Measurements from ENCODE around the gene SLC4A5. TPM values are rescaled to one million over a fixed set of nuclear protein-coding genes. Genes with fewer than 3 reads are reported as not detected.

Gene SLC4A5
- total RNA-seq, 1 donor from 2014 or later, result 2.6 TPM

DNA sequence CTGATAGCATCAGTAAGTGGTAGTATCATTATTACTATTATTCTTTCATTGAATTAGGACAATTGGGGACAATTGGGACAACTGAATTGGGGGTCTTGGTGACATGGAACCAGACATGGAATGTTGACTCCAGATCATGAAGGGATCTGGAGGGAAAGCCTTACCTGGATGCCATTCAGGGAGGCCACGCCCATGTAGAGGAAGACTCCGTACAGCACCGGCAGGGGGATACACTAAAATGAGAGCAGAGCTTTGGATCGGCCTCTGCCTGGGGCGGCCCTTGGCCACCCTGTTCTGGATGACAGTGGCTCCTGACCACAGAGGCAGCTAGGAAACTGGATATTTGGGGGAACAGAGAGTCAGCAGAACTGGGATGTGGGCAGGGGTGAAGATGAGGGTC is 115.6 kb downstream of the SLC4A5 start:
- Histone ChIP-seq H3K36me3 (ENCODE audit: control insufficient read depth in 3 of 3, insufficient read depth in 3 of 3, low read length in 3 of 3) (peaks cover 0 to 3% (median 0%) of the 10 kb centered on the region in 3 donors), H3K9me3 (ENCODE audit: control insufficient read depth in 3 of 3, low read length in 3 of 3) (no peaks in the 10 kb centered on the region)

DNA sequence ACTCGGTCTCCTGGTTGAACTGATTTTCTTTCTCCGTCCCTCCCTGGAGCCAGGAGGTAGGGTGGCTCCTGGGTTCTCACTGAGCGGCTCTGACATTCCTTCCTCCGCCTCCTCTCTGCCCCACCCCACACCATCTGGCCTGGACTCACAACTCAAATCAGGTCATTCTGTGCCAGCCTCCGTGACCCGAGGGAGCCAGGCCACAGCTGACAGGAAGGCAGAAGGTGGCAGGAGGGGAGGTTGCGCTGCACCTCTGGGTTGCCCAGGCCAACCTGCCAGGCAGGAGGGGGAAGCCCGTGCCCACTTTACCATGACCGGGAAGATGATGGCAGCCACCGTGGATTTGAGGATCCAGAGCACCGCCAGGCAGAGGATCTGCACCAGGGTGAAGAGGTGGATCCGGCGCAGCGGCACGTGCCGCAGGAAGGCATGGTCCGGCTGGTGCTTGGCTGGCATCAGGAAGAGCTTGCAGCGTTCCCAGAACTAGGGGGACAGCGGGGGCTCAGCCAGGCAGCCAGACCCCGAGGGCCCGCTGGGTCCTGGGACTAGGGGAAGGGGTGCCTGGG is 116.5 kb downstream of the SLC4A5 start:
- Histone ChIP-seq H3K9me3 (ENCODE audit: control insufficient read depth in 3 of 3, low read length in 3 of 3) (no peaks in the 10 kb centered on the region), H3K27me3 (ENCODE audit: control insufficient read depth in 3 of 3, insufficient read depth in 3 of 3, low read length in 3 of 3) (no peaks in the 10 kb centered on the region), H3K9ac (ENCODE audit: low read depth in 1 of 3, low read length in 3 of 3) (peak overlapping the region; percentile 62 to 76 (median 66)), H3K27ac (ENCODE audit: low read depth, low read length) (peak overlapping the region; percentile 80), H3K4me1 (ENCODE audit: control insufficient read depth in 3 of 3, insufficient read depth in 3 of 3, low read length in 3 of 3) (peaks cover 13 to 34% (median 16%) of the 10 kb centered on the region in 3 donors), H3K4me3 (ENCODE audit: low read length in 3 of 3) (peak overlapping the region; percentile 34 to 78 (median 73)), H3K36me3 (ENCODE audit: control insufficient read depth in 3 of 3, insufficient read depth in 3 of 3, low read length in 3 of 3) (peaks cover 0 to 3% (median 0%) of the 10 kb centered on the region in 3 donors)

More for the DNA sequence above, 115.6 kb downstream of the SLC4A5 start:
- H3K4me3 ChIP-seq (ENCODE audit: low read length in 3 of 3), result peak overlapping the region in 1 of 3 donors; percentile 78
- peaks cover 13 to 26% (median 16%) of the 10 kb centered on the region in 3 donors for H3K4me1 ChIP-seq (ENCODE audit: control insufficient read depth in 3 of 3, insufficient read depth in 3 of 3, low read length in 3 of 3)
- peak overlapping the region in 1 of 3 donors; percentile 66 for H3K9ac ChIP-seq (ENCODE audit: low read depth in 1 of 3, low read length in 3 of 3)
- peak overlapping the region; percentile 80 for H3K27ac ChIP-seq (ENCODE audit: low read depth, low read length)
- H3K27me3 ChIP-seq (ENCODE audit: control insufficient read depth in 3 of 3, insufficient read depth in 3 of 3, low read length in 3 of 3), result no peaks in the 10 kb centered on the region

DNA sequence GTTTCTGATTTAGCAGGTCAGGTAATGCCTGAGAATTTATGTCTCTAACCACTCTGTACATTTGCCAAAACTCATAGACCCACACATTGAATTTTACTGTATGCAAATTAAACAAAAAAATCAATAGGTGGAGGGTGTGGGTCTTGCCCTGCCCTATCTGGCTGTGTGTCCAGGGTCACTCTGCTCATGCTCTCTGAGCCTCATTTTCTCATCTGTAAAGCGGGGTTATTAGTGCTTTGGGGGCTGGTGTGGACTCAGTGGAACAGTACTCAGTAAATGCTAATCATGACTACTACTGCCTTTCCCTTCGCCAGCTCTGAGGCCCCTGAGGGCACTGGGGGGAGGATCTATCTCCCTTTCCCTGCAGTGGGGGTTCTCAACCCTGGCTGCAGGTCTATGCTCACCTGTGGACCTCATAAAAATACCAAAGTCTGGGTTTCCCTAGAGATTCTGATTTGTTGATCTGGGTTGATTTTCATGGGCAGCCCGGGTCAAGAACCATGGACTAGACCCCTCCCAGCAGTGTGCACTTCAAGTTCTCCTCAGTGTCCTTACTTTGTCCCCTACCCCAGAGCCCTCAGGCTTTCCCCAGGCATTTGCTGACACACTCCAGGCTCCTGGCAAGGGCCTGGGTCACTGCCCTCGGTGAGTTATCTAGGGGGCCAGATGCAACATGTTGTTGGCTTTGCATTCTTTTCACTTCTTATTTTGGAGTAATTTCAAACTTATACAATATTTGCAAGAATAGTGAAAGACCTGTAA is 117.3 kb downstream of the SLC4A5 start:
- Histone ChIP-seq H3K9me3 (ENCODE audit: control insufficient read depth in 3 of 3, low read length in 3 of 3) (no peaks in the 10 kb centered on the region), H3K4me1 (ENCODE audit: control insufficient read depth in 3 of 3, insufficient read depth in 3 of 3, low read length in 3 of 3) (peaks cover 13 to 37% (median 16%) of the 10 kb centered on the region in 3 donors), H3K36me3 (ENCODE audit: control insufficient read depth in 3 of 3, insufficient read depth in 3 of 3, low read length in 3 of 3) (peaks cover 0 to 3% (median 0%) of the 10 kb centered on the region in 3 donors), H3K27ac (ENCODE audit: low read depth, low read length) (peak overlapping the region; percentile 80), H3K4me3 (ENCODE audit: low read length in 3 of 3) (peak overlapping the region in 2 of 3 donors; percentile 41 to 78), H3K27me3 (ENCODE audit: control insufficient read depth in 3 of 3, insufficient read depth in 3 of 3, low read length in 3 of 3) (no peaks in the 10 kb centered on the region), H3K9ac (ENCODE audit: low read depth in 1 of 3, low read length in 3 of 3) (peak overlapping the region; percentile 4 to 67 (median 50))

DNA sequence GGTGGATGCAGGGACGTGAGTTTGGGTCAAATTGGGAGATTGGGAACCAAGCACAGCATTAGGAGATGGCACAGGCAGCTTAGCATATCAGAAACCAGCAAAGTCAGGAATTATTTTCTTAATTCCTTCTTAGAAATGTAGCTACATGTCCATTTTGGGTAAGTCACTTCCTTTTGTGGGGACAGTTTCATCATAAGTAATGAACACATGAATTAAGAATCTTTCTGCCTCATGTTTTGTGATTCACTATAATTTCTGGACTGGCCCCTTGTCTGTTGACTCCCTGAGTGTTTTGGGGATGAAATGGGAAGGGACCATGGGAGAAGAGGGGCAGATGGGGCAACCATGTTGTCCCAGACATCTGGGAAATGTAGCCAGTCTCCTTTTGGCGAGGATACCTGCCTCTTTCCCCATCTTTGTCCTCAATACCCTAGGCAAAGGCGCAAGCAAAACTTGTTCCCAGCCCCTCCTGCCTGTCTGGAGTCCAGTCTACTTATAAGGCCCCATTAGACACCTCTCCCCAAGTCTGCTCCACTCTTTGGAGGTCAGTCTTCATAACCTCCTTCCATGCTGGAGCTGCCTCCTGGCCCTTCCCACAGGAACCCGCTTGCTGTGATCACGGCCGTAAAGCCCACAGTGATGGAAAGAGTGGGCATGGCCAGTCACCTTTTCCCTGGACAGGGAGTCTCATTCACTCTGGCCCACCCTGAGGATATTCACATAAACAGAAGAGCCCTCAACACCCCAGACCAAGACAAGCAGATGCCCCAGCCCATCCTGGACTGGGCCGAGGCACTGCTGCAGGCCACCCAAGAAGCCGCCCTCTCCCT is 119.1 kb downstream of the SLC4A5 start:
- Histone ChIP-seq H3K4me1 (ENCODE audit: control insufficient read depth in 3 of 3, insufficient read depth in 3 of 3, low read length in 3 of 3) (peaks cover 13 to 37% (median 16%) of the 10 kb centered on the region in 3 donors), H3K27ac (ENCODE audit: low read depth, low read length) (no peak overlapping the region), H3K36me3 (ENCODE audit: control insufficient read depth in 3 of 3, insufficient read depth in 3 of 3, low read length in 3 of 3) (peaks cover 0 to 3% (median 1%) of the 10 kb centered on the region in 3 donors), H3K4me3 (ENCODE audit: low read length in 3 of 3) (no peak overlapping the region), H3K9ac (ENCODE audit: low read depth in 1 of 3, low read length in 3 of 3) (no peak overlapping the region), H3K27me3 (ENCODE audit: control insufficient read depth in 3 of 3, insufficient read depth in 3 of 3, low read length in 3 of 3) (no peaks in the 10 kb centered on the region), H3K9me3 (ENCODE audit: control insufficient read depth in 3 of 3, low read length in 3 of 3) (no peaks in the 10 kb centered on the region)

DNA sequence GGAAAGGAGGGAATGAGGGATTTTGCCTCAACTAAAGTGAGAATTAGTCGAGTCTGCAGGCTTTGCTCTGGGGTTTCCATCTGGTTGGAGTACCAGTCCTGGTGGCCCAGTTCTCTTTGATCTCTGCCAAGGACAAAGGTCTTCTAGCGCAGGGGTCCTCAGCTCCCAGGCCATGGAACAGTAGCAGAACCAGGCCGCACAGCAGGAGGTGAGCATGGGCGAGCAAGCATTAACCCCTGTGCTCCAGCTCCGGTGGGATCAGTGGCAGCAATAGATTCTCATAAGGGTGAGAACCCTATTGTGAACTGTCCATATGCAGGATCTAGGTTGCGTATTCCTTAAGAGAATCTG is 120.9 kb downstream of the SLC4A5 start:
- H3K9me3 ChIP-seq (ENCODE audit: control insufficient read depth in 3 of 3, low read length in 3 of 3), result no peaks in the 10 kb centered on the region
- H3K9ac ChIP-seq (ENCODE audit: low read depth in 1 of 3, low read length in 3 of 3), result no peak overlapping the region
- no peak overlapping the region for H3K4me3 ChIP-seq (ENCODE audit: low read length in 3 of 3)
- no peak overlapping the region for H3K27ac ChIP-seq (ENCODE audit: low read depth, low read length)
- peaks cover 13 to 29% (median 16%) of the 10 kb centered on the region in 3 donors for H3K4me1 ChIP-seq (ENCODE audit: control insufficient read depth in 3 of 3, insufficient read depth in 3 of 3, low read length in 3 of 3)
- peaks cover 2 to 14% (median 3%) of the 10 kb centered on the region in 3 donors for H3K36me3 ChIP-seq (ENCODE audit: control insufficient read depth in 3 of 3, insufficient read depth in 3 of 3, low read length in 3 of 3)
- H3K27me3 ChIP-seq (ENCODE audit: control insufficient read depth in 3 of 3, insufficient read depth in 3 of 3, low read length in 3 of 3), result no peaks in the 10 kb centered on the region

DNA sequence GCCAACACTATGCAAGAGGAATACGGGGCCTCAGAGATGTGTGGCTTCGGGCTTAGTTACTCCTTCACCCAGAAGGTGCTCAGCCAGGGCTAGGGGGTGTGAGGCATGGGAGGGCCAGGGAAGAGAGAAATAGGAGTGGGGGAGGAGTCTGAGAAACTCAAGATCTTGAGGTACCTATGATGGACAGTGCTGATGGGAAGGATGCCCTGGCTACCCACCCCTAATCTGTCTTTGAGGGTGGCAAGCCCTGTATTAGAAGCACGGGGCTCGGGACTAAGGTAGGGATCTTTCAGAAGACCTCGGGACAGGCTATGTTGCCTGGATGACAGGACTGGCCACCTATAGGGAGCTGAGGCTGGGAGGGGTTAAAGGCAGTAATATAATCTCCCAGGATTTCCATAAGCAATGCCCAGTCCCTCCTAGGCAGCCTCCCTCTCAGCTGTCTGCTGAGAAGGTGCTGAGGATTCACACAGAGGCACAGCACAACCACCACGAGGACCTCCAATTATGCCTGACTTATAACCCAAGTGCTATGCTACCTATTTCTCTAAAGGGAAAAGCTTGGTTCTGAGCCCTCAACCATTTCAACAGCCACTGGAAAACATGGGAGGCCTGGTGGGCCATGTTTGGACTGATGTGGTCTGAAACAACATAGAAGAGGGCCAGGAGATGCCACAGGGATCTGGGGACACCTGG is 121.5 kb downstream of the SLC4A5 start:
- H3K9me3 ChIP-seq (ENCODE audit: control insufficient read depth in 3 of 3, low read length in 3 of 3), result no peaks in the 10 kb centered on the region
- H3K36me3 ChIP-seq (ENCODE audit: control insufficient read depth in 3 of 3, insufficient read depth in 3 of 3, low read length in 3 of 3), result peaks cover 2 to 15% (median 3%) of the 10 kb centered on the region in 3 donors
- no peak overlapping the region for H3K9ac ChIP-seq (ENCODE audit: low read depth in 1 of 3, low read length in 3 of 3)
- peaks cover 8 to 24% (median 11%) of the 10 kb centered on the region in 3 donors for H3K4me1 ChIP-seq (ENCODE audit: control insufficient read depth in 3 of 3, insufficient read depth in 3 of 3, low read length in 3 of 3)
- H3K4me3 ChIP-seq (ENCODE audit: low read length in 3 of 3), result no peak overlapping the region
- no peaks in the 10 kb centered on the region for H3K27me3 ChIP-seq (ENCODE audit: control insufficient read depth in 3 of 3, insufficient read depth in 3 of 3, low read length in 3 of 3)
- no peak overlapping the region for H3K27ac ChIP-seq (ENCODE audit: low read depth, low read length)

DNA sequence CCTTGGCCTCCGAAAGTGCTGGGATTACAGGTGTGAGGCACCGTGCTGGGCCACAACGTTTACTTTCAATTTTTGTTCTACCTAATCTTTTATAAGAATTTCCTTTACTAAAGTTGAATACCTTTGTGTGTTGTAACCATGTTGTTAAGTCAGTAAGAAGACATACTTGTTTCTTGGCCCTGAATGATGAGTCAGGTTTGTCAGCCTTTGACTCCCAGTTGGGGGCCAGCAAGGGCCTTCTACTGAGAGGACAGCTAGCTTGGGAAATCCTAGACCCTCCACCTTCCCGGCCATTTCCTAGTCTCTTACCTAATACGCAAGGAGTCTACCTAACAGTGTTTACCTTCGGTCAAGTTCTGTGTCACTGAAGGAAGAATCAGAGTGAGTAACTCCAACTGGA is 122.1 kb downstream of the SLC4A5 start:
- no peak overlapping the region for H3K9ac ChIP-seq (ENCODE audit: low read depth in 1 of 3, low read length in 3 of 3)
- no peak overlapping the region for H3K4me3 ChIP-seq (ENCODE audit: low read length in 3 of 3)
- H3K4me1 ChIP-seq (ENCODE audit: control insufficient read depth in 3 of 3, insufficient read depth in 3 of 3, low read length in 3 of 3), result peaks cover 5 to 18% (median 6%) of the 10 kb centered on the region in 3 donors
- H3K36me3 ChIP-seq (ENCODE audit: control insufficient read depth in 3 of 3, insufficient read depth in 3 of 3, low read length in 3 of 3), result peaks cover 3 to 18% (median 7%) of the 10 kb centered on the region in 3 donors
- no peak overlapping the region for H3K27ac ChIP-seq (ENCODE audit: low read depth, low read length)
- no peaks in the 10 kb centered on the region for H3K9me3 ChIP-seq (ENCODE audit: control insufficient read depth in 3 of 3, low read length in 3 of 3)
- no peaks in the 10 kb centered on the region for H3K27me3 ChIP-seq (ENCODE audit: control insufficient read depth in 3 of 3, insufficient read depth in 3 of 3, low read length in 3 of 3)

DNA sequence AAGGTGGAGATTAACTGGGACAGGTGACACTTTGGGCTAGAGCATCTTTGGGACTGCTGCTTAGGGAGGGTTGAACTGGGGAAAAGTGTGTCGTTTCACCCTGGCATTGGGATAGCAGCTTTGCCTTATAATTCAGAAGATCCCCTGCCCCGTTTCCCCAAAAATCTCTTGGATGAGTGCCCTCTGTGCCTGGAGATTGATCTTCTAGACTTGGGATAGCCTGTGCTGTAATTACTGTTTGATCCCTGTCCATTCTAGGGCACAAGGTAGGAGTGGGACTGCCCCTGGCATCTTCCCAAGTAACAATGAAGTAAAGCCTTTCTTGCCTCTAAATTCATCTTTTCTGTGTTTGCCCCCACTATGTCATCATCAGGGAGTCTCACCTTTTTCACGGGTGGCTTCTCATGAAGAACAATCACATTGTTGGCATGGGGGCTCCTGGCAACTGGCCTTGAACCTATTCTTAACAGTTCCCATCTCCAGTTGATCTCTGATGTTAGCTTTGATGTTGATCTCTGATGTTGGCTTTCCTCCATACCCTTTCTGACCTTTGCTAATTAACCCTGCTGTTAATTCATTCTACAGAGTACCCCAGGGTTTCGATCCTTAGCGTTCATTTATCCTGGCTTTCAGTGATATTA is 123.2 kb downstream of the SLC4A5 start:
- Histone ChIP-seq H3K4me3 (ENCODE audit: low read length in 3 of 3) (no peak overlapping the region), H3K36me3 (ENCODE audit: control insufficient read depth in 3 of 3, insufficient read depth in 3 of 3, low read length in 3 of 3) (peaks cover 3 to 18% (median 7%) of the 10 kb centered on the region in 3 donors), H3K4me1 (ENCODE audit: control insufficient read depth in 3 of 3, insufficient read depth in 3 of 3, low read length in 3 of 3) (peaks cover 0 to 11% (median 0%) of the 10 kb centered on the region in 3 donors), H3K27ac (ENCODE audit: low read depth, low read length) (no peak overlapping the region), H3K27me3 (ENCODE audit: control insufficient read depth in 3 of 3, insufficient read depth in 3 of 3, low read length in 3 of 3) (no peaks in the 10 kb centered on the region), H3K9me3 (ENCODE audit: control insufficient read depth in 3 of 3, low read length in 3 of 3) (no peaks in the 10 kb centered on the region), H3K9ac (ENCODE audit: low read depth in 1 of 3, low read length in 3 of 3) (no peak overlapping the region)

DNA sequence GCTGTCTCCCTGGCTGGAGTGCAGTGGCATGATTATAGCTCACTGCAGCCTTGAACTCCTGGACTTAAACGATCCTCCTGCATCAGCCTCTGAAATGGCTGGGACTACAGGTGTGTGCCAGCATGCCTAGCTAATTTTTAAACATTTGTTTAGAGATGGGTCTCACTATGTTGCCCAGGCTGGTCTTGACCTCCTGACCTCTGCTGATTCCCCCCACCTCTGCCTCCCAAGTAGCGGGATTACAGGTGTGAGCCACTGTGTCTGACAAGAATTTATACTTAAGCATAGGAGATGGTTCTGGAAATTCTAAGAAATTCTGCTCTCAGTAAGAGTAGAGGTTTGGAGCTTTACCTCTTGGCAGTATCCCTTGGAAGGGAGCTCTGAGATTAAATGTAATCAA is 126.6 kb downstream of the SLC4A5 start:
- H3K27me3 ChIP-seq (ENCODE audit: control insufficient read depth in 3 of 3, insufficient read depth in 3 of 3, low read length in 3 of 3), result no peaks in the 10 kb centered on the region
- H3K4me3 ChIP-seq (ENCODE audit: low read length in 3 of 3), result no peak overlapping the region
- no peaks in the 10 kb centered on the region for H3K9me3 ChIP-seq (ENCODE audit: control insufficient read depth in 3 of 3, low read length in 3 of 3)
- H3K27ac ChIP-seq (ENCODE audit: low read depth, low read length), result no peak overlapping the region
- no peak overlapping the region for H3K9ac ChIP-seq (ENCODE audit: low read depth in 1 of 3, low read length in 3 of 3)
- H3K36me3 ChIP-seq (ENCODE audit: control insufficient read depth in 3 of 3, insufficient read depth in 3 of 3, low read length in 3 of 3), result peaks cover 3 to 32% (median 19%) of the 10 kb centered on the region in 3 donors
- H3K4me1 ChIP-seq (ENCODE audit: control insufficient read depth in 3 of 3, insufficient read depth in 3 of 3, low read length in 3 of 3), result peaks cover 0 to 1% (median 0%) of the 10 kb centered on the region in 3 donors
